HG02943 (cell line): ENCODE results near the gene ZSCAN18.

Source experiments
- ATAC-seq: cut with Tn5 transposase; IDR thresholded peaks from one replicate; pipeline ENCODE4 v1.9.1; 2021; ENCODE audit warnings: mild to moderate bottlenecking, low read depth, moderate library complexity; ENCODE audit not compliant: unreplicated experiment

The ZSCAN18 gene

DNA sequence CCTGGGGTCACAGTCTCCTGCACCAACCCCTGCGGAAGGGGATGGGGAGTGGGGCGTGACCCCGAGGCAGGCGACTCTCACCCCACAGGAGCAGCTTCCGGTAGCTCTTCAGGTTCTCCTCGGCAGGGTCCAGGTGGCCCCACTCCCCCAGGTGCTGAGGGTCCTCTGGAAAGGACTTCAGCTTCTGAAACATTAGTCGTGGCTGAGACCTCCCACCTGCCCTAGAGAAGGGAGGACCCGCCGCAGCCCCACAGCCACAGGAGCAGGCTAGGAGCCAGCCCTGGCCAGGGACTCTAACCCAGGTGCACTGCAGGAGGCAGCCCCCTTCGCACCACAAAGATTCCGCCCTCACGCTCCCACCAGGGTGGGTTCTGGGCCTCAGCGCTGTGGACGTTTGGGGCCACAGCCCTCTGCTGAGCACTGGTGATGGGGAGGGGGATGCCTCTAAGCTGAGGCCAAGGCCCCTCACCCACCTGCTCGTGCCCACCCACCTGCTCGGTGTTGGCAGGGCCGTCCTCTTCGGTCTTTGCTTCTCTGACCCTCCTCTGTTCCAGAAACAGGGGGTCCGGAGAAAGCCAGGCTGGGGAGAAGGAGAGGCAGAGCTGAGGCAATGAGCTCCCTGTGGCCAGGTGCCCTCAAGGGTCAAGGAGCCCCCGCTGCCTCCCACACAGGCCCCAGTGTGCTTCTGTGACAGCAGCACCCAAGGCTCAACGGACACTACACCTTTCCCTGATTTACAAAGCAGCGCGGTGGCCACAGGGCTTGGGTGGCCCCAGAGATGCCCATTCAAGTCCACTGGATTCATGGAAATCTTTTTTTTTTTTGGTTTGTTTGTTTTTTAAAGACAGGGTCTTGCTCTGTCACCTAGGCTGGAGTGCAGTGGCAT is 11.0 kb downstream of the ZSCAN18 start:
- no peak for ATAC-seq

- no peak for ATAC-seq
Measured at GRCh38 chr19:58085348-58085875, 12.6 kb downstream of the ZSCAN18 start.

- no peak for ATAC-seq
Measured at GRCh38 chr19:58084596-58085347, 13.3 kb downstream of the ZSCAN18 start.

GRCh38 chr19:58083021-58083420 is 15.0 kb downstream of the ZSCAN18 start:
- ATAC-seq = no peak

GRCh38 chr19:58079792-58080191 is 18.2 kb downstream of the ZSCAN18 start:
- no peak for ATAC-seq

- no peak for ATAC-seq
Measured at GRCh38 chr19:58067240-58067912, 30.7 kb downstream of the ZSCAN18 start.

DNA sequence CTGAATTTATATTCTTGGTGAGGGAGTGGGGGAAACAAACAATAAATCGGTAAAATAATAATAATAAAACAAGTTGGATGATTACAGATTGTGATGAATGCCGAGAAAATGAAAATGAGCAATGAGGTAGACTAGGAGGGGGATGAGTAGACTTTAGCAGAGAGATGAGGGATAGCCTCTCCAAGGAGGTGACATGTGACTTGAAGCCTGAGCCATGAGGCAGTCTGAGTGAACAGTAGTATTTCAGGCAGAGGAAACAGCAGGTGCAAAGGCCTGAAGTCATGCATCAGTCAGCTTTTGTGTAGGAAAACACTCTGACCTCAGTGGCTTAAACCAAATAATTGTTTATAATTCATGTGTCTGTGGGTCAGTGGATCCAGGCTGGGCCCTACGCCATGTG is 34.3 kb downstream of the ZSCAN18 start:
- ATAC-seq = no peak

DNA sequence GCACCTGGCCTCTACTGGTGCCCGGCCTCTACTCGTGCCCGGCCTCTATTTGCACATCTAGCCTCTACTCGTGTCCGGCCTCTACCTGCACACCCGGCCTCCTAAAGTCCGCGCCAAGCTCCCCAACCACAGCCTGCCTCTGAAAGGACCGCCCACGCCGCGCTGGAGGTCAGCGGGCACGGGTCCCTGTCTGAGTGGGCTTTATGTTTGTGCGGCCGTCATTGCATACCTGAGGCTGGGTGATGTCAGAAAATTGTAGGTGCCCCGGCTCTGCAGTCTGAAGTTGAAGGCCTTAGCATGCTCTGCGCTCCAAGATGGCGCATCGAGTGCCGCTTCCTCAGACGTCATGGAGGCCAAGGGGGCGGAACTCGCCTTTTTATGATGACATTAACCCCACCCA is 37.8 kb downstream of the ZSCAN18 start:
- ATAC-seq = no peak

DNA sequence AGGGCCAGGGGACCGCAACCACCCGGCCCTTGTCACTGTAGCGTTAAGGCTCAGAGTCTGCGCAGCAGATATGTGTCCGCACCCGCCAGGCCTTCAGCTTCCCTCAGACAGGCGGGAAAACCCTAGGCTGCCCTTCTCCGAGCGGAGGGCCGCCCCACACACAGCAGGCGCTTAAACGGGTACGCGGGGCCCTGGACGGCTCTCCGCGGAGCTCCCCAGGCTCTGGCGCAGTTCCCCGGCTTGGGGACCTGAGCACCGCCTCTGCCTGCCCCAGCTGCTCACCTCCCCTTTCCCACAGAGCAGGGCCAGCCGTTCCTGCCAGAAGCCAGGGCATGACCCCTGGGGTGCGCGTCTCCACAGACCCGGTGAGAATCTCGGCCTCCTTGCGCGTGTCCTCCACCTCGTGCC is 38.4 kb downstream of the ZSCAN18 start:
- no peak for ATAC-seq

DNA sequence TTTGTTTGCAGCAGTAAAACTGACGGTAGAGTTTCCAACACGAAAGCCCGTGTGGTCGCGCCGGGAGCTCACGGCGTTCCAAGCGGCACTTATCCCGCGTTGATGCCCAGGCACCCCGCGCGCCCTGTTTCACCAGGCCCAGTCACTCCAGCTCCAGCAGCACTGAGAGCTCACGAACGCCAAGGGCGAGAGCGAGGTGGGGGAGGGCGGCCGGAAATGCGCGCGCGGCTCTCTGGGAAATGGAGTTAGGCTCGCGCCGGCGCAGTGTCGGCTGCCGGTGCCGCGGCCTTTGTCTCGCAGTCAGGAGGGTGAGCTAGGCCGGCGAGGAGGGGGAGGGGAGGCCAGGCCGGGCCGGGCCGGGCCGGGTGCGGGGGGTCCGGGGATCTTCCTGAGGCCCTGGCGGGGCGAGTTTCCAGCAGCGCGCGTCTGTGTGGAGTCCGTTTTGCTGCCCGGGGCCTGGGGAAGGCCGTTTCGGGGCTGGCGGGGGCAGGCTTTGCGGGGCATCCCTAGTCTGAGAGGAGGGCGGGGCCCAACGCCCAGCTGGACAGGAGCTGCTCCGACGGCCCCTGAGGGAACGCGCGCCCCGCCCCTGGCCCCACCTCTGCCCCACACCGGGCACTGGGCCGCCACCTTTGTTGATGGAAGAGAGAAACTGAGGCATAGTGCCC is 38.9 kb downstream of the ZSCAN18 start, which contains the start of gene ZNF135:
ZNF135 (plus strand) TSS at position 280 of the 668 bp plus-strand sequence. CDS start 721 bp downstream, outside the sequence.
- ATAC-seq = no peak

DNA sequence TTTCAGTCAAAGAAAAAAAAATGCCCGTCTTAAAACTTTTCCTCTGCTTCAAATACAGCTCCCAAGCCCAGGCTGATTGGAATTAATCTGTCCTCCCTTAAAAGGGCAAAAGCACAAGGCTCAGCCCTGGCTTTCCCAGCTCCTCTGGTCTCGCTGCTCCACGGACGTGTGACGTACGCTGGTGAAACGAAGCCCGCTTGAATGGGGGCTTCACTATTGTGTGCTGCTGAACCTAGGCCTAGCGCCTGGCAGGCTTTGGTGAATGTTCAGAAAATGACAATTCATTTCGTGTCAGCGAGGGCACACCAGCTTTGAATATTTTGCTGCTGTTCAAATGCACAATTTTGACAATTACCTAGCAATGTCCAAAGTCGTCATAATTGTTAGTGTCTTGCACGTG is 39.6 kb downstream of the ZSCAN18 start:
- ATAC-seq = no peak

DNA sequence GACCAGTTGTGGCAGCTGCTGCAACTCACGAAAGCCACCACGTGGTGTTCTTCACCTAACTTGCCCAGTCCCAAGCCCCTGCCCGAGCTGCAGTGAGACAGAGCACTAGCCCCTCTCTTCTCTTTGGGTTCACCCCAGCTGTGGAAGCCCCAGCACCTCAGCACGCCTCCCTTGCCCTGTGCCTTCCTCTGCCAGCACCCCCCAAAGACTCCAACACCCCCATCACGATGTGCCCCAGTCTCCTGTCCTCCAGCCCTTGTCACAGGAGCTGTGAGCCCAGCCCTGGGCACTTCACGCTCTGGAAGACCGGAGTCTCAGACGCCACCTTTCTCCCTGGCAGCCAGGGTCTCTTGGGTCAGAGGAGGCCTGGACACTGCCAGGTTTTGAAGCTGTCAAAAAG is 41.2 kb downstream of the ZSCAN18 start:
- ATAC-seq = no peak

DNA sequence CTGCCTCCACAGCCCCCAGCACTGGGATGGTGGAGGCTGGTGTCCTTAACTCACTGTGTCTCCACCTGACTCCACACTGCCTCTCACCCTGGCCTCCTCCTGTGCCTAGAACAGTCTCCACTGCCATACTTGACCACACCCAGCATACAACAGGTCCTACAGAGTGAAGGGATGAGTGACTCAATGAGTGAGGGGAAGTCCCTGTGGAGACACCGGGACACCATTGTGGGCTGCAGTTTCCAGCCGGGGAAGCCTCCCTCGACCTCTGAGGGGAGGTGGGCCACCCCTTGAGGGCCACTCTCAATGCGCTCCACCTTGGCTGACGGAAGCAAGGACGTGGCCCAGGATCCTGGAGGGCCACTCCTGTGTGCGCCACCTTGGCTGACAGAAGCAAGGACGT is 41.8 kb downstream of the ZSCAN18 start:
- no peak for ATAC-seq

DNA sequence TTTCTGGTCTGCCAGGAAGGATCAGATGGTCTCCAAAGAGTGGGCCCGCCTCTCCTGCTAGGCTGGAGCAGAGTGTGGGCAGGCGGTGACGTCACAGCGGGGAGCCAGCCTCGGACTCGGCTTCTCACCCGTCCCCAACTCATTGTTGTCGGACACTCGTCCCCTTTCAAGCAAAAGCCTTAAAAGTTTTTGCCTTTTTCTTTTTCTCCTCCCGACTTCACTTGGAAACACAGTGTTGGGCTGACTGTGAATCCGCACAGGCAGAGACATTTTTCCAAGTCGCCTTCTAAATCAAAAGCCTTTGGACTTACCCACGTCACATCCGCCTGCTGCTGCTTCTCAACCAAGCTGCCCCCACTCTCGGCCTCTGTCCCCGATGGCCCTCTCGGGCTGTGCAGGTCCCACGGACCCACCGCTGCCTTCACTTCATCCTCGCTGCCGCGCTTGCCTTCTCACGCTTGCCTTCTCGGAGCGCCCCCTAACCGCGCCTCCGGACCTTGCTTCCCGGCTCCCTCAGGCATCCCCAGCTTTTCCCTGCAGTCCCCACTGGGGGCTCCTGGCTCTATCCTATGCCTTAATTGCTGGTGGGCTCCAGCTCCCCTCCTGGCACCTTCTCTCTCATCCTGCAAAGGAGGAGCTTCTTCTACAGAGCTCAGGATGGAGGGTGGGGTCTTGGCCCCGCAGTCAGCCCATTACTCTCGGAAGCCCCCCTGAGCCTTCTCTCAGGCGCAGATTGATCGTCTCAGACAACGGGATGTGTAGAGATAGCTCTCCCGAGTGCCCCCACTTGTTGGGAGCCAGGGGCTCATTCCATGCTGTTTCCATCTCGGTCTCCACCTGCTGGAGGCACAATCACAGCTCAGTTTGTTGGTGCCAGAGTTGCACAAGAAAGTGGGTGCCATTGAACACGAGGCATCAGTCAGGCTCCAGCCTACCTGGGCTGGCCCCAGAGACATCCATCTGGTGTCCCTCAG is 42.8 kb downstream of the ZSCAN18 start:
- ATAC-seq = no peak

GRCh38 chr19:58053480-58054156 is 44.4 kb downstream of the ZSCAN18 start:
- ATAC-seq = no peak

- ATAC-seq = no peak
Measured at GRCh38 chr19:58052256-58052655, 45.8 kb downstream of the ZSCAN18 start.

DNA sequence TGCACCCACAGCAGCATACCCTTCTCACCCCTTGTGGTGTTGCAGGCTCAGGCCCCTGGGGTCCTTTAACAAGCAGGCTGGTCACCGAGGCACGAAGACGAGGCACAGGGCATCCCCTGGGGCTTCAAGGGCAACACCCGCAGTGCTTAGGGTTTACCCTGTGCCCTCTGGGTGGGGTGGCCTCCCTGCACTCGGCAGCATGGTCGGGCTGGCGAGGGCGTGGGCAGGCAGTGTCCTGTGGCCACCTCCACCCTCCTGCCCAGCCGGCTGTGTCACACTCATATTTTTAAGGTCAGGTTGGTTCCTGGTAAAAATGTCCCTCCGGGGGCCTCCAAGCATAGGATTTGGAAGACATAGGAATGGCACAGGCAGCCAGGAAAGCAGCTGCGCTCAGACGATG is 50.4 kb downstream of the ZSCAN18 start:
- no peak for ATAC-seq

- no peak for ATAC-seq
Measured at GRCh38 chr19:58046856-58047255, 51.2 kb downstream of the ZSCAN18 start.
